Stimulated activated CD8-positive, alpha-beta memory T cell treated with anti-CD3 and anti-CD28 coated beads, Interleukin-2, amount 100 ng/mL, for 48 hours (primary cell): Measurements from ENCODE around the gene RBP5.
A peak's percentile ranks its signal among the peaks of the same experiment; 100 is the strongest.

Experiments
- DNase-seq, 2 donors: peaks; one replicate each; pipeline ENCODE4 v3.0.0-alpha.2; 2020; ENCODE audit warnings: low read depth in 2 of 2

RBP5 gene

GRCh38 chr12:7101047-7101693 is 27.5 kb downstream of the RBP5 start:
- no peak for DNase-seq

- DNase-seq, result no peak
Observed at GRCh38 chr12:7100239-7100638, 28.4 kb downstream of the RBP5 start.

- DNase-seq, result no peak
Observed at GRCh38 chr12:7099290-7099996, 29.2 kb downstream of the RBP5 start.

- no peak for DNase-seq
Observed at GRCh38 chr12:7096979-7097378, 31.7 kb downstream of the RBP5 start.

- no peak for DNase-seq
Observed at GRCh38 chr12:7096006-7096932, 32.4 kb downstream of the RBP5 start.

GRCh38 chr12:7093892-7094291 is 34.8 kb downstream of the RBP5 start:
- DNase-seq, result no peak

GRCh38 chr12:7093486-7093885 is 35.2 kb downstream of the RBP5 start:
- no peak for DNase-seq

- no peak for DNase-seq
Observed at GRCh38 chr12:7092986-7093460, 35.7 kb downstream of the RBP5 start.

- peak; percentile 36 to 49 for DNase-seq
Observed at GRCh38 chr12:7092229-7092985, 36.3 kb downstream of the RBP5 start, which contains the start of gene C1R. C1R (minus strand) TSS chr12:7092445; CDS start chr12:7092388, 57 bp downstream.

GRCh38 chr12:7091660-7092228 is 36.9 kb downstream of the RBP5 start:
- no peak for DNase-seq

- no peak for DNase-seq
Observed at GRCh38 chr12:7091171-7091570, 37.5 kb downstream of the RBP5 start.

GRCh38 chr12:7090222-7090998 is 38.3 kb downstream of the RBP5 start:
- DNase-seq, result no peak

- DNase-seq, result no peak
Observed at GRCh38 chr12:7089196-7089871, 39.4 kb downstream of the RBP5 start.

- DNase-seq, result no peak
Observed at GRCh38 chr12:7083125-7083524, 45.6 kb downstream of the RBP5 start.

- no peak for DNase-seq
Observed at GRCh38 chr12:7081037-7081436, 47.7 kb downstream of the RBP5 start.

GRCh38 chr12:7079826-7080125 is 48.9 kb downstream of the RBP5 start:
- no peak for DNase-seq

- DNase-seq, result no peak
Observed at GRCh38 chr12:7078163-7078562, 50.5 kb downstream of the RBP5 start.

- DNase-seq, result no peak
Observed at GRCh38 chr12:7076493-7076892, 52.2 kb downstream of the RBP5 start.

- DNase-seq, result no peak
Observed at GRCh38 chr12:7075939-7076338, 52.8 kb downstream of the RBP5 start.

- DNase-seq, result no peak
Observed at GRCh38 chr12:7075518-7075917, 53.2 kb downstream of the RBP5 start.
